GM19193 (cell line): ENCODE data around the gene CYP2U1.

ENCODE experiments used
- POLR2A ChIP-seq: IDR thresholded peaks from 4 replicates; pipeline ENCODE4 v1.6.1; 2011; ENCODE audit not compliant: insufficient read depth, insufficient read length; ENCODE audit errors: extremely low read depth

CYP2U1 gene

GRCh38 chr4:107913283-107913899 is 18.0 kb upstream of the CYP2U1 start:
- TF ChIP-seq POLR2A = no peak

GRCh38 chr4:107915220-107915619 is 16.1 kb upstream of the CYP2U1 start:
- no peak for TF ChIP-seq POLR2A

- no peak for TF ChIP-seq POLR2A
Measured at GRCh38 chr4:107916623-107917022, 14.7 kb upstream of the CYP2U1 start.

GRCh38 chr4:107917500-107917899 is 13.8 kb upstream of the CYP2U1 start:
- no peak for TF ChIP-seq POLR2A

GRCh38 chr4:107922486-107923473 is 8.6 kb upstream of the CYP2U1 start:
- no peak for TF ChIP-seq POLR2A

- TF ChIP-seq POLR2A = peak; percentile 1
Measured at GRCh38 chr4:107931775-107932321, 499 bp downstream of the CYP2U1 start.

GRCh38 chr4:107935246-107935645 is 3.9 kb downstream of the CYP2U1 start:
- no peak for TF ChIP-seq POLR2A

- no peak for TF ChIP-seq POLR2A
Measured at GRCh38 chr4:107937040-107937439, 5.7 kb downstream of the CYP2U1 start.

- no peak for TF ChIP-seq POLR2A
Measured at GRCh38 chr4:107939307-107939706, 8.0 kb downstream of the CYP2U1 start.

- no peak for TF ChIP-seq POLR2A
Measured at GRCh38 chr4:107945809-107946208, 14.5 kb downstream of the CYP2U1 start.

- no peak for TF ChIP-seq POLR2A
Measured at GRCh38 chr4:107950746-107951540, 19.6 kb downstream of the CYP2U1 start.

- TF ChIP-seq POLR2A = no peak
Measured at GRCh38 chr4:107951551-107951950, 20.2 kb downstream of the CYP2U1 start.

- no peak for TF ChIP-seq POLR2A
Measured at GRCh38 chr4:107956011-107956410, 24.7 kb downstream of the CYP2U1 start.

GRCh38 chr4:107966903-107967302 is 35.6 kb downstream of the CYP2U1 start:
- TF ChIP-seq POLR2A = no peak
